ENCODE results near the gene NHEJ1.

GRCh38 chr2:219062081-219062480 lies 98.5 kb downstream of the NHEJ1 start:
- no peak for TF ChIP-seq CTCF (IDR thresholded peaks at IDR 0.05)
- no peak for TF ChIP-seq POLR2A (IDR thresholded peaks at IDR 0.05)
